Keratinocyte (primary cell): ENCODE data around the gene HIRA. TPM values are rescaled to one million over a fixed set of nuclear protein-coding genes. Genes with fewer than 3 reads are reported as not detected.

Experiments used
- DNase-seq: peaks from one replicate; pipeline ENCODE4 v3.0.0-alpha.2; 2011; ENCODE audit warnings: low read depth, missing footprints, low spot score
- FAIRE-seq: peaks from 2 replicates; lab custom pipeline; 2011; peaks lifted over from hg19 to GRCh38; lab: Jason Lieb, UNC
- H2AFZ ChIP-seq: 2 replicates; pipeline ENCODE4 v1.6.0; 2012; ENCODE audit warnings: low read length, control low read depth, inconsistent platforms; ENCODE audit not compliant: control insufficient read depth
- H3K27ac ChIP-seq: 2 replicates; pipeline ENCODE4 v1.5.1; 2011; ENCODE audit warnings: low read length; ENCODE audit not compliant: control insufficient read depth, insufficient read depth
- H3K27me3 ChIP-seq: 3 replicates; pipeline ENCODE4 v1.6.0; 2011; ENCODE audit warnings: low read length; ENCODE audit not compliant: control insufficient read depth, insufficient read depth; ENCODE audit errors: extremely low read depth
- H3K36me3 ChIP-seq, 2 experiments: 2 replicates in 1 of 2; 3 replicates in 1 of 2; pipeline ENCODE4 v1.5.1; 2011; ENCODE audit warnings: low read length in 2 of 2, mild to moderate bottlenecking in 1 of 2; ENCODE audit not compliant: control insufficient read depth in 2 of 2, insufficient read depth in 2 of 2; ENCODE audit errors: extremely low read depth in 1 of 2
- H3K4me1 ChIP-seq: 3 replicates; pipeline ENCODE4 v1.5.1; 2011; ENCODE audit warnings: low read length; ENCODE audit not compliant: control insufficient read depth, insufficient read depth; ENCODE audit errors: extremely low read depth
- H3K4me2 ChIP-seq: 3 replicates; pipeline ENCODE4 v1.6.0; 2011; ENCODE audit warnings: low read depth, low read length; ENCODE audit not compliant: control insufficient read depth, insufficient read depth; ENCODE audit errors: extremely low read depth
- H3K4me3 ChIP-seq, 3 experiments: fragments of 200-600 bp in 1 of 3; sonication (generic) in 1 of 3; 2 replicates in 2 of 3; 3 replicates in 1 of 3; pipeline ENCODE4 v1.5.1; 2011 to 2016; ENCODE audit warnings: low read length in 3 of 3, mild to moderate bottlenecking in 3 of 3, control low read depth in 2 of 3, inconsistent platforms in 1 of 3, low read depth in 1 of 3, mixed read lengths in 1 of 3, mixed run types in 1 of 3, moderate library complexity in 1 of 3; ENCODE audit not compliant: control insufficient read depth in 2 of 3, insufficient read depth in 2 of 3; ENCODE audit errors: extremely low read depth in 1 of 3
- H3K79me2 ChIP-seq: 2 replicates; pipeline ENCODE4 v1.6.0; 2012; ENCODE audit warnings: low read length; ENCODE audit not compliant: control insufficient read depth, insufficient read depth
- H3K9ac ChIP-seq: 3 replicates; pipeline ENCODE4 v1.6.0; 2011; ENCODE audit warnings: low read length; ENCODE audit not compliant: control insufficient read depth, insufficient read depth; ENCODE audit errors: extremely low read depth
- H3K9me1 ChIP-seq: 3 replicates; pipeline ENCODE4 v1.6.0; 2011; ENCODE audit warnings: low read length; ENCODE audit not compliant: control insufficient read depth, insufficient read depth; ENCODE audit errors: extremely low read depth
- H3K9me3 ChIP-seq: 2 replicates; pipeline ENCODE4 v1.5.1; 2012; ENCODE audit warnings: low read depth, low read length; ENCODE audit not compliant: control insufficient read depth
- H4K20me1 ChIP-seq: 3 replicates; pipeline ENCODE4 v1.6.0; 2011; ENCODE audit warnings: low read length; ENCODE audit not compliant: control insufficient read depth, insufficient read depth; ENCODE audit errors: extremely low read depth
- EZH2 ChIP-seq: IDR thresholded peaks from one replicate; pipeline ENCODE4 v1.6.1; 2012; ENCODE audit warnings: inconsistent platforms, mild to moderate bottlenecking, low read length, moderate library complexity
- dilution Hi-C: fragments of 300-500 bp; cut with MboI; formaldehyde crosslinking; loops from one replicate; pipeline ENCODE4 v1.7.0; 2020; ENCODE audit warnings: low sequenced_read_pairs; ENCODE audit not compliant: extremely low pct_ligation_motif_present
- polyA plus RNA-seq, 5 experiments: library from polyadenylated mRNA; depleted of rRNA in 3 of 5; stranded (reverse) in 3 of 5; stranded (forward) in 1 of 5; unstranded in 1 of 5; fragments of >200 nt; gene quantifications; 1 replicate in 1 of 5; 2 replicates in 3 of 5; 3 replicates in 1 of 5; pipeline versions ENCODE4 v1.2.1 to v1.2.3, GENCODE V29; 2011 to 2012; ENCODE audit warnings: missing spikeins in 2 of 5, low read depth in 1 of 5, low replicate concordance in 1 of 5
- TF ChIP-seq, protein P1 (sequence below), 3 experiments: IDR thresholded peaks in 1 of 3; conservative IDR thresholded peaks in 1 of 3; optimal IDR thresholded peaks in 1 of 3; 2 replicates in 2 of 3; 3 replicates in 1 of 3; pipeline versions ENCODE3 to v1.5.1; 2011; ENCODE audit warnings: low read length in 3 of 3, mild to moderate bottlenecking in 3 of 3, moderate library complexity in 2 of 3, control low read depth in 1 of 3, inconsistent platforms in 1 of 3; ENCODE audit not compliant: insufficient read depth in 2 of 3; ENCODE audit errors: extremely low read depth in 1 of 3

Gene HIRA
- polyA plus RNA-seq, 1 donor (not counting 4 experiments of a cell fraction or from before 2014, with no cell fraction given): 16.7 TPM

DNA sequence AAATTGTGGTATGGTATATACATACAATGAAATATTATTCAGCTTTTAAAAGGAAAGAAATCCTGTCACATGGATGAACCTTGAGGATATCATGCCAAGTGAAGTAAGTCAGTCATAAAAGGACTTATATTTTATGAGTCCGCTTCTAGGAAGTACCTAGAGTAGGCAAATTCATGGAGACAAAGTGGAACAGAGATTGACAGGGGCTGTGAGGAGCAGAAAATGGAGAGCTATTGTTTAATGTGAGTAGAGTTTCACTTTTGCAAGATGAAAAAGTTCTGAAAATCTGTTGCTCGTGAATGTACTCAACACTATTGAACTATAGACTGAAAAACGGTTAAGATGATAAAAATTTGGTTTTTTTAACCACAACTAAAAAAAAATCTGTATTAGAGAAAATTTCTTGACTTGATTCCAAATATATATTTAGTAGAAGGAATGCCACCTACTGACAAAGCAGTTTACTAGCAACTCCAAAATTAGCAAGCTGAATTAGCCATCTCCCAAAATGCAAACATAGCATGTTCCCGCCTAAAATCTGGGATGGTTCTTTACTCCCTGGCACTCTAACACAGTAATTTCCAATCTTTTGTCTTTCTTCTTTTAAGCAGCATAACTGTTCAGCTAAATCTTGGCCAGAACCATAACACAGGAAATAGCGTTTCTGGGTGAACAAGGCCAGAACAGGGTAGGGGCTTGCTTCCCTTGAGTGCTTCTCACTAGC is 46.0 kb upstream of the HIRA start:
- peak overlapping the region; percentile 100 for H3K9ac ChIP-seq
- H3K4me2 ChIP-seq: peak overlapping the region; percentile 99
- H4K20me1 ChIP-seq: peaks cover 6% of the 10 kb centered on the region
- peak overlapping the region; percentile 58 to 98 (median 96) for H3K4me3 ChIP-seq
- peaks cover 61% of the 10 kb centered on the region for H3K79me2 ChIP-seq
- H3K27ac ChIP-seq: peak overlapping the region; percentile 100
- DNase-seq (no peak), FAIRE-seq (no peak)
- no peaks in the 10 kb centered on the region for H3K9me3 ChIP-seq
- H3K27me3 ChIP-seq: no peaks in the 10 kb centered on the region
- H2AFZ ChIP-seq: no peak overlapping the region
- H3K36me3 ChIP-seq: peaks cover 15 to 17% of the 10 kb centered on the region in 2 experiments
- TF ChIP-seq, protein P1, sequence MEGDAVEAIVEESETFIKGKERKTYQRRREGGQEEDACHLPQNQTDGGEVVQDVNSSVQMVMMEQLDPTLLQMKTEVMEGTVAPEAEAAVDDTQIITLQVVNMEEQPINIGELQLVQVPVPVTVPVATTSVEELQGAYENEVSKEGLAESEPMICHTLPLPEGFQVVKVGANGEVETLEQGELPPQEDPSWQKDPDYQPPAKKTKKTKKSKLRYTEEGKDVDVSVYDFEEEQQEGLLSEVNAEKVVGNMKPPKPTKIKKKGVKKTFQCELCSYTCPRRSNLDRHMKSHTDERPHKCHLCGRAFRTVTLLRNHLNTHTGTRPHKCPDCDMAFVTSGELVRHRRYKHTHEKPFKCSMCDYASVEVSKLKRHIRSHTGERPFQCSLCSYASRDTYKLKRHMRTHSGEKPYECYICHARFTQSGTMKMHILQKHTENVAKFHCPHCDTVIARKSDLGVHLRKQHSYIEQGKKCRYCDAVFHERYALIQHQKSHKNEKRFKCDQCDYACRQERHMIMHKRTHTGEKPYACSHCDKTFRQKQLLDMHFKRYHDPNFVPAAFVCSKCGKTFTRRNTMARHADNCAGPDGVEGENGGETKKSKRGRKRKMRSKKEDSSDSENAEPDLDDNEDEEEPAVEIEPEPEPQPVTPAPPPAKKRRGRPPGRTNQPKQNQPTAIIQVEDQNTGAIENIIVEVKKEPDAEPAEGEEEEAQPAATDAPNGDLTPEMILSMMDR (optimal IDR thresholded peaks at IDR 0.05 in 1 of 3, IDR thresholded peaks at IDR 0.05 in 1 of 3, conservative IDR thresholded peaks at IDR 0.05 in 1 of 3; ENCODE audit: extremely low read depth in 1 of 3, insufficient read depth in 2 of 3, low read length in 3 of 3): no peak
- no peak for TF ChIP-seq EZH2
- dilution Hi-C loops: no loop called here
- peaks cover 2% of the 10 kb centered on the region for H3K9me1 ChIP-seq
- peaks cover 36% of the 10 kb centered on the region for H3K4me1 ChIP-seq

DNA sequence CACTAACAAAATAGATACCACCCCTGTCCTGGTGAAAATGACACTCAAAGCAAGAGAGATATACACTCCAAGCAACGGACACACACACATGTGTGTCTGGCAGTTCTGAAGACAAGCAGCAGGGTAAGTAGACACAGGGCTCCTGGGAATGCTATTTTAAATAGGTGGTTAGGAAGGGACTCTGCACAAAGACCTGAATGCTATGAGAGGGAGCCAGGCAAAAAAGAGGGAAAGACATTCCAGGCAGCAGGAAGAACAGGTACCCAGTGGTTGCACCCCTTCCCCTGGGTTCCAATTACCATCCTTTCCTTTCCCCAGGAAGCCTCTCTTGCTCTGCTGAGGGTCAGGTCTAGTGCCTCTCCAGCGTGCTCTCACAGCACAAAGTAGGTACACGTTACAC is 44.5 kb upstream of the HIRA start:
- peaks cover 35% of the 10 kb centered on the region for H3K4me1 ChIP-seq
- H3K79me2 ChIP-seq: peaks cover 63% of the 10 kb centered on the region
- H3K9me1 ChIP-seq: peaks cover 2% of the 10 kb centered on the region
- H3K27me3 ChIP-seq: no peaks in the 10 kb centered on the region
- TF ChIP-seq, protein P1 (optimal IDR thresholded peaks at IDR 0.05 in 1 of 3, IDR thresholded peaks at IDR 0.05 in 1 of 3, conservative IDR thresholded peaks at IDR 0.05 in 1 of 3; ENCODE audit: extremely low read depth in 1 of 3, insufficient read depth in 2 of 3, low read length in 3 of 3): no peak
- no peak for TF ChIP-seq EZH2
- FAIRE-seq: no peak
- peaks cover 6% of the 10 kb centered on the region for H4K20me1 ChIP-seq
- peak overlapping the region; percentile 8 for H3K27ac ChIP-seq
- peaks cover 22 to 24% of the 10 kb centered on the region in 2 experiments for H3K36me3 ChIP-seq
- no peak overlapping the region for H2AFZ ChIP-seq
- peak overlapping the region in 2 of 3 experiments; percentile 0 to 19 for H3K4me3 ChIP-seq
- dilution Hi-C loops: no loop called here
- H3K9ac ChIP-seq: no peak overlapping the region
- H3K4me2 ChIP-seq: peak overlapping the region; percentile 52
- DNase-seq: no peak
- no peaks in the 10 kb centered on the region for H3K9me3 ChIP-seq
